ENCODE results near the gene FZD8.

GRCh38 chr10:35598379-35598778, 43.7 kb downstream of the FZD8 start:
- TF ChIP-seq POLR2A (IDR thresholded peaks at IDR 0.05; ENCODE audit: low read depth) (no peak), CTCF (IDR thresholded peaks at IDR 0.05) (peak in 1 of 3 experiments; percentile 40)
